BLaER1 treated with 17β-estradiol and CSF1 and Interleukin-3, amounts not matched to agents 10 nM and 100 nM (cell line): ENCODE data around the gene PPIG.
A peak's percentile ranks its signal among the peaks of the same experiment; 100 is the strongest.

Experiments
- H3K27ac ChIP-seq, 11 experiments: shearing (Covaris generic); formaldehyde crosslinking; 2 replicates each; pipeline ENCODE4 v1.8.1; 2022
- H3K27me3 ChIP-seq, 11 experiments: shearing (Covaris generic); formaldehyde crosslinking; 2 replicates each; pipeline ENCODE4 v1.8.1; 2022
- H3K36me3 ChIP-seq, 11 experiments: shearing (Covaris generic); formaldehyde crosslinking; 2 replicates each; pipeline ENCODE4 v1.8.1; 2022
- H3K4me1 ChIP-seq, 10 experiments: shearing (Covaris generic); formaldehyde crosslinking; 2 replicates each; pipeline ENCODE4 v1.8.1; 2022
- H3K4me2 ChIP-seq, 11 experiments: shearing (Covaris generic); formaldehyde crosslinking; 2 replicates each; pipeline ENCODE4 v1.8.1; 2022
- H3K4me3 ChIP-seq, 10 experiments: shearing (Covaris generic); formaldehyde crosslinking; 2 replicates each; pipeline ENCODE4 v1.8.1; 2022
- H3K9ac ChIP-seq, 11 experiments: shearing (Covaris generic); formaldehyde crosslinking; 2 replicates each; pipeline ENCODE4 v1.8.1; 2022
- H3K9me3 ChIP-seq, 11 experiments: shearing (Covaris generic); formaldehyde crosslinking; replicated peaks in 1 of 11; 2 replicates each; pipeline ENCODE4 v1.8.1; 2022
- H4K20me1 ChIP-seq, 11 experiments: shearing (Covaris generic); formaldehyde crosslinking; 2 replicates each; pipeline ENCODE4 v1.8.1; 2022
- Cebpa-rat ChIP-seq, 11 experiments: shearing (Covaris generic); IDR thresholded peaks; 2 replicates each; pipeline ENCODE4 v1.8.1; 2022

PPIG gene

DNA sequence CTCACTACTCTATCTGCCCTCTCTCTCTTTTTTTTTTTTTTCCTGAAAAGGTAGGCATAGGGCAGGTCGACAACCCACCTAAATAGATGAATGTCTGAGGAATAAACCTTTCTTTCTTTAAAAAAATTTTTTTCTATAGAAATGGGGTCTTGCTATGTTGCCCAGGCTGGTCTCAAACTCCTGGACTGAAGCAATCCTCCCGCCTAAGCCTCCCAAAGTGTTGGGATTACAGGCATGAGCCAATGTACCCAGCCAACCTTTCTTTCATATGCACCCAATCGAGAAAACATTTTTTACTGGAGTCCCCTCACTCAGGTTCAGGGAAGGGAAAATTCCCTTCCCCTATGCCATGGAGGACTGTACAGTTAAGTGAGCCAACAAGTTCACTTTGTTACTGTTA is 79.1 kb downstream of the PPIG start:
- Histone ChIP-seq H3K9me3 (no peaks in the 10 kb centered on the region), H3K4me2 (no peak overlapping the region), H3K27ac (no peak overlapping the region), H3K4me3 (no peak overlapping the region), H3K27me3 (no peaks in the 10 kb centered on the region), H3K4me1 (peaks cover 20 to 30% (median 23%) of the 10 kb centered on the region in 10 experiments), H3K36me3 (no peaks in the 10 kb centered on the region), H3K9ac (no peak overlapping the region), H4K20me1 (no peaks in the 10 kb centered on the region)
- TF ChIP-seq Cebpa-rat (IDR thresholded peaks at IDR 0.05): no peak

DNA sequence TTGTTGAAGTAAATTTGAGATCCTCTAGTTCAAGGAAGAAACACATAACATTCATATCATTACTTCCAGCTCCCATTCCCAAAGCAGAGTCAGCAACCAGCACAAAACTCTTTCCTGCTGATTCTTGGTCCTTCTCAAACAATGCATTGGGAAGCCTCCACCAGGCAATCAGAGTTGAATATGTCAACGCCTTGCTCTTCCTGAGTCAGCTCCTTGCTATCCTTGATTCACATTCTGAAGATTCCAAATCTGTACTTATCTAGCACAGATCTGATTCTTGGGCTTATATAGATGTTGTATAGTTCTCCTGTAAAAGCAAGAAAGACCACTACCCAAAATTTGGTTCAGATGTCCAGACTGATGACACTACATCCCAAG is 80.4 kb downstream of the PPIG start:
- Histone ChIP-seq H3K4me3 (no peak overlapping the region), H4K20me1 (no peaks in the 10 kb centered on the region), H3K9me3 (no peaks in the 10 kb centered on the region), H3K36me3 (no peaks in the 10 kb centered on the region), H3K27me3 (no peaks in the 10 kb centered on the region), H3K27ac (no peak overlapping the region), H3K4me1 (peaks cover 10 to 19% (median 13%) of the 10 kb centered on the region in 10 experiments), H3K9ac (no peak overlapping the region), H3K4me2 (peak overlapping the region in 1 of 11 experiments; percentile 34; a peak in 2 of 22 replicates)
- TF ChIP-seq Cebpa-rat (IDR thresholded peaks at IDR 0.05): no peak

DNA sequence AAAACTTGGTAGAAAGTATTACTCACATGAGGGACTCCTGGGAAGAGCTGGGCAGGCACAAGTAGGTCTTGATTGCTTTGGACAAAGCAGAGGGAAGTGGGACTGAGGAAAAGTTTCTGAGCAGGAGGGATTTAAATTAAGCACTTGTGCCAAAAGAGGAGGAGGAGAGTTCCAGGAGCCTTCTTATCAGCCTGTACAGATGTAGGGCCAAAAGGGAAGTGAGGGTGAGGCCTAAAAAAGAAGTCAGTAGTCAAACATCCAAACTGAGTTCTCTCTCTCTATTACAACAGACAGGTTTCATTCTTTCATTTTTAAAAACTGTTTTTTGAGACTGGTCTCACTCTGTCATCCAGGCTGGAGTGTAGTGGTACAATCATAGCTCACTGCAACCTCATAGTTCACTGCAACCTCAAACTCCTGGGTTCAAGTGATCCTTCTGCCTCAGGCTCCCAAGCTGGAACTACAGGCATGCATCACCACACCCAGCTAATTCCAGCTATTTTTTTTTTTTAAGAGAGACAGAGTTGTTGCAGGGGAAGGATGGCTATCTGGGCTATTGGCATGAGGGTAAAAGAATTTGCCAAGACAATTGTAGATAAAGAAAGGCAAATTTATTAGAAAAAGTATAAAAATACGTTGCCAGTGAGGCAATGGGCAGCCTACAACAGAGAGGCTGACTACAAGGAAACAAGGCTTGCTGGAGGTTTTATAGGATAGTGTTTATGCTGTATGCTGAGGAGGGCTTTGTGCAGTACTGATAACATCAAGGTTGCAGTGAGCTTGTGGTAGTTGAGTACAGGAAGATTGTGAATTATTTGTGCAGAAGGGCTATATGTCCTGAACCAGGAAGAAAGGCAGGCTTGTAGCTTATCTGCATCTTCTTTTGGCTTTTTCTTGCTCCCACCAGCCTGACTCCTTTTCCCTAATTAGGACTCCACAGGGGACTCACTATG is 81.1 kb downstream of the PPIG start:
- Histone ChIP-seq H3K4me2 (peak overlapping the region in 1 of 11 experiments; percentile 34; a peak in 3 of 22 replicates), H3K4me1 (peaks cover 10 to 17% (median 12%) of the 10 kb centered on the region in 10 experiments), H3K4me3 (no peak overlapping the region), H3K9me3 (no peaks in the 10 kb centered on the region), H3K9ac (no peak overlapping the region), H3K36me3 (no peaks in the 10 kb centered on the region), H3K27me3 (no peaks in the 10 kb centered on the region), H4K20me1 (no peaks in the 10 kb centered on the region), H3K27ac (no peak overlapping the region)
- no peak for TF ChIP-seq Cebpa-rat (IDR thresholded peaks at IDR 0.05)

DNA sequence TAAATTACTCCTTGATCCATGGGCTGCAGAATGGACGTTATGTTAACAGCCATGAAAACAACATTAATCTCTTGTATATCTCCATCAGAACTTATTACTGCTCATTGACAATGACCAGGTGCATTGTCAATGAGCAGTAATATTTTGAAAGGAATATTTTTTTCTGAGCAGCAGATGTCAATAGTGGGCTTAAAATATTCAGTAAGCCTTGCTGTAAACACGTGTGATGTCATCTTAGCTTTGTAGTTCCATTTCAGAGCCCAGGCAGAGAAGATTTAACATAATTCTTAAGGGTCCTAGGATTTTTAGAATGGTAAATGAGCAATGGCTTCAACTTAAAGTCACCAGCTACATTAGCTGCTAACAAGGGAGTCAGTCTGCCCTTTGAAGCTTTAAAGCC is 83.4 kb downstream of the PPIG start:
- Histone ChIP-seq H4K20me1 (no peaks in the 10 kb centered on the region), H3K4me2 (no peak overlapping the region), H3K27ac (no peak overlapping the region), H3K9ac (no peak overlapping the region), H3K36me3 (no peaks in the 10 kb centered on the region), H3K27me3 (no peaks in the 10 kb centered on the region), H3K4me1 (peaks cover 0 to 11% (median 0%) of the 10 kb centered on the region in 10 experiments; a peak in 5 of 20 replicates), H3K9me3 (no peaks in the 10 kb centered on the region), H3K4me3 (no peak overlapping the region)
- TF ChIP-seq Cebpa-rat (IDR thresholded peaks at IDR 0.05): no peak

DNA sequence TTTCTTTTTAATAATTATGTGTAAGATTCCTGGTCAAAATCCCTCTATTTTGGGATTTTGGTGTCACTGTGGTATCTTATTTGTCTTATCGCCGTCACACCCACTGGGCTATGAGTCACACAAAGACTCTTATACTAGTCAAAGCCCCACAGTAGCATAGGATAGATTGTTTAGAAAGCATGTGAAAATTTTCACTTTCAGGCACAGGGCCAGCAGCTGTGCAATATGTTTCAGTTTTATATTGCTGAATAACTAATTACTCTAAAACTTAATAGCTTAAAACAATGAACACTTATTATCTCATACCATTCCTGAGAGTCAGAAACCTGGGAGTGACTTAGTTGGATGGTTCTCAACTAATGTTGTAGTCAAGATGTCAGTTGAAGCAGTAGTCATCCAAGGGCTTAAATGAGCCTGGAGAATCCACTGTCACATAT is 86.1 kb downstream of the PPIG start:
- no peaks in the 10 kb centered on the region for H3K9me3 ChIP-seq
- H3K27me3 ChIP-seq: no peaks in the 10 kb centered on the region
- peaks cover 0 to 4% (median 0%) of the 10 kb centered on the region in 10 experiments; a peak in 5 of 20 replicates for H3K4me1 ChIP-seq
- H3K4me2 ChIP-seq: no peak overlapping the region
- no peak overlapping the region for H3K4me3 ChIP-seq
- H3K36me3 ChIP-seq: no peaks in the 10 kb centered on the region
- H3K27ac ChIP-seq: no peak overlapping the region
- no peaks in the 10 kb centered on the region for H4K20me1 ChIP-seq
- no peak overlapping the region for H3K9ac ChIP-seq
- TF ChIP-seq Cebpa-rat (IDR thresholded peaks at IDR 0.05): no peak

DNA sequence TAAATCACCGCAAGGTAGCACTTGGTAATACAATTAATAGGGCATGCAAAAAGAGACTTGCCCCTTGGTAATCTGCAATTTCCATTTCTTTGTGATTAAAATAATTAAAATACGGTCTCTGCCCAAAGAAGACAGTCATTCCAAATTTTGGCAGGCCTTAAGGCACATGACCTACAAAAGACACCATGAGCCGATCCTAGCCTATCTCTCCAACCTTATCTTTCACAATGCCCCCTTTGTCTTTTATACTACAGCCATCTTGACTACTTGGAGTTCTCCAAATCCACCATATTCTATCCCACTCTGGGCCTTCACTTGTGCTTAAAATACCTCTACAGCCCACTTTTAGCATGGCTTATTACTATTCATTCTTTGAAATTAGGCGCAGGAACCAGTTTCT is 86.8 kb downstream of the PPIG start:
- H3K4me2 ChIP-seq: no peak overlapping the region
- H3K4me3 ChIP-seq: no peak overlapping the region
- H4K20me1 ChIP-seq: no peaks in the 10 kb centered on the region
- no peaks in the 10 kb centered on the region for H3K27me3 ChIP-seq
- no peak for TF ChIP-seq Cebpa-rat (IDR thresholded peaks at IDR 0.05)
- no peaks in the 10 kb centered on the region for H3K4me1 ChIP-seq
- no peak overlapping the region for H3K27ac ChIP-seq
- H3K9ac ChIP-seq: no peak overlapping the region
- H3K36me3 ChIP-seq: no peaks in the 10 kb centered on the region
- no peaks in the 10 kb centered on the region for H3K9me3 ChIP-seq

DNA sequence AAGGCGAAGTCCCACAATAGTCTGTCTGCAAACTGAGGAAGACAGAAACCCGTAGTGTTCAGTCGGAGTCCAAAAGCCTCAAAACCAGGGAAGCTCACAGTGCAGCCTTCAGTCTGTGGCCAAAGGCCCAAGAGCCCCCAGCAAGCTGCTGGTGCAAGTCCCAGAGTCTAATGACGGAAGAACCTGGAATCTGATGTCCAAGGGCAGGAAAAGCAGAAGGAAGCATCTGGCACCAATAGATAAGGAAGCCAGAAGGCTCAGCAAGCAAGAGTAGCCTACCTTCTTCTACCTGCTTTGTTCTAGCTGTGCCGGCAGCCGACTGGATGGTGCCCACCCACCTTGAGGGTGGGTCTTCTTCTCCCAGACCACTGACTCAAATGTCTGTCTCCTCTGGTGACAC is 88.3 kb downstream of the PPIG start:
- H3K9ac ChIP-seq: no peak overlapping the region
- H3K4me2 ChIP-seq: no peak overlapping the region
- no peaks in the 10 kb centered on the region for H3K36me3 ChIP-seq
- H3K27me3 ChIP-seq: no peaks in the 10 kb centered on the region
- H3K9me3 ChIP-seq: no peaks in the 10 kb centered on the region
- no peaks in the 10 kb centered on the region for H3K4me1 ChIP-seq
- TF ChIP-seq Cebpa-rat (IDR thresholded peaks at IDR 0.05): no peak
- H3K4me3 ChIP-seq: no peak overlapping the region
- no peak overlapping the region for H3K27ac ChIP-seq
- no peaks in the 10 kb centered on the region for H4K20me1 ChIP-seq

DNA sequence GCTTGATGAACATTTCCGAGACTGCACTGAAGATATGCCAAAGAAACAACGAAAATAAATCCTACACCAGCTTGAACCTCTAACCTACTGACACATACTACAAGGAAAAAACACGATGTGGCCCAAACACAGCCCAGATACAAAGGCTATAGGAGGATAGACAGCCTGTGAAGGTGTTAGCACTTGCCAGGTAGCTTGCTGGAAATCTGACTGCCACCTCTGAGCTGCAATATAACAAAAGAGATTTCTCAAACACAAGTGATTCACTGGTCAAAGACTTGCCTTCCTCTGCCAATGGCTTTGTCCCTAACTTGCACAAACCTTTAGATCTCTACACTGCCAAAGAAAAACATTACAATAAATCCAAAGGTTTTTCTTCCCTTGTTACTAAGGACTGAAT is 89.0 kb downstream of the PPIG start:
- Histone ChIP-seq H3K4me3 (no peak overlapping the region), H3K9me3 (no peaks in the 10 kb centered on the region), H3K4me2 (no peak overlapping the region), H3K36me3 (no peaks in the 10 kb centered on the region), H3K9ac (no peak overlapping the region), H4K20me1 (no peaks in the 10 kb centered on the region), H3K27ac (no peak overlapping the region), H3K4me1 (no peaks in the 10 kb centered on the region), H3K27me3 (no peaks in the 10 kb centered on the region)
- no peak for TF ChIP-seq Cebpa-rat (IDR thresholded peaks at IDR 0.05)

DNA sequence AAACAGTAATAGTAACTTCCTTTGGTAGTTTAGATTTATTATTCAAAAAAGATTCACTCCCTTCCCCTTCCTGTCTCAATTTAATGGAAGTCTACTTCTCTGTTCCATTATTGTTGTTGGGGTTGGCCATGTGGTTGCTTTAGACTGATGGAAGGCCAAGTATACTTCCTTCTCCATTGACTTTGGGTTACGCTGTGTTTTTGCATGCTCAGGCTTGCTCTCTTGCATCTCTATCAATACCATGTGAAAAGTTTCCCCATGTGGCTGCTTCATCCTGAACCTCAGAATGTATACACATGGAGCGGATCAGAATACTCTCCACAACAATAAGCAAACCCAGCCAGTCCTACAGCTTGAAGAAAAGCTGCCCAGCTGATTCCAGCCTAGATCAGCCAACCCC is 89.8 kb downstream of the PPIG start:
- Histone ChIP-seq H3K4me1 (no peaks in the 10 kb centered on the region), H3K9me3 (no peaks in the 10 kb centered on the region), H3K27me3 (no peaks in the 10 kb centered on the region), H3K4me3 (no peak overlapping the region), H3K36me3 (no peaks in the 10 kb centered on the region), H4K20me1 (no peaks in the 10 kb centered on the region), H3K9ac (no peak overlapping the region), H3K27ac (no peak overlapping the region), H3K4me2 (no peak overlapping the region)
- no peak for TF ChIP-seq Cebpa-rat (IDR thresholded peaks at IDR 0.05)

DNA sequence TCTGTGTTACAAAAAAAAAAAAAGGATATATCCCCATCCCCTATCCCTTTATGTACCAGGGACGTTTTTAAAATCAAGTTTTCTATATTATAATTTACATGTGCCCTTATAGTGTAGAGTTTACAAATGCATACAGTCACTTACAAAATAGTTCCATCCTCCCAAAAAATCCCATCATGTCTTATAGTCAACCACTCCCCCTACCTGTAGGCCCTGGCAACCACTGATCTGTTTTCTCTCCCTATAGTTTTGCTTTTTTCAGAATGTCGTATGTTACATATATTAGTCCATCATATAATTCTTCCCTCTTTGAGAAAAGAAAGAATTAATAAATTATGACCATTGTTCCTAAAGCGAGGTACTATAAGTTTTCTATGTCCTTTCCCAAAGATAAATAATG is 92.2 kb downstream of the PPIG start:
- Histone ChIP-seq H3K4me1 (no peaks in the 10 kb centered on the region), H3K9me3 (peaks cover 0 to 5% (median 0%) of the 10 kb centered on the region in 11 experiments; a peak in 2 of 22 replicates), H3K36me3 (no peaks in the 10 kb centered on the region), H3K4me3 (no peak overlapping the region), H3K27me3 (no peaks in the 10 kb centered on the region), H3K9ac (no peak overlapping the region), H4K20me1 (no peaks in the 10 kb centered on the region), H3K27ac (no peak overlapping the region), H3K4me2 (no peak overlapping the region)
- no peak for TF ChIP-seq Cebpa-rat (IDR thresholded peaks at IDR 0.05)
